GM12878 (cell line): ENCODE results near the gene RSPH1. TPM values are rescaled to one million over a fixed set of nuclear protein-coding genes. Genes with fewer than 3 reads are reported as not detected.

Experiments used
- ATAC-seq: fragments of 200-7000 bp; cut with Tn5 transposase; 3 replicates; pipeline ENCODE4 v1.9.1; 2020; ENCODE audit warnings: mild to moderate bottlenecking, moderate library complexity
- BruUV-seq: library from RNA; stranded (reverse); fragments of 400-500 nt; replicated peaks from 2 replicates; lab custom pipeline; 2021; lab: Mats Ljungman, UMichigan
- CTCF ChIA-PET: fragments of 300-600 bp; sonication (Branson Sonifier 250); formaldehyde crosslinking; extraction: SDS; loops from one replicate; lab custom pipeline; 2021; ENCODE audit warnings: inconsistent platforms; lab: Yijun Ruan, JAX
- POLR2A ChIA-PET: fragments of 350-600 bp; formaldehyde crosslinking; extraction: SDS; loops from one replicate; lab custom pipeline; 2021; ENCODE audit warnings: inconsistent platforms; lab: Charles Lee
- RAD21 ChIA-PET: fragments of 300-600 bp; sonication (Branson Sonifier 250); formaldehyde crosslinking; loops from one replicate; lab custom pipeline; 2023; ENCODE audit warnings: antibody characterized with exemption; ENCODE audit not compliant: unreplicated experiment; lab: Charles Lee
- SMC1A ChIA-PET: fragments of 300-600 bp; sonication (Branson Sonifier 250); formaldehyde crosslinking; loops from one replicate; lab custom pipeline; 2023; ENCODE audit not compliant: unreplicated experiment, uncharacterized antibody; lab: Charles Lee
- DNase-seq: peaks from one replicate; pipeline ENCODE4 v3.0.0-alpha.2; 2011; ENCODE audit warnings: low read depth, low spot score
- FAIRE-seq: peaks from 3 replicates; lab custom pipeline; 2011; peaks lifted over from hg19 to GRCh38; lab: Jason Lieb, UNC
- H2AFZ ChIP-seq: 2 replicates; pipeline ENCODE4 v1.6.0; 2011; ENCODE audit warnings: low read depth, low read length, control low read depth; ENCODE audit not compliant: control insufficient read depth
- H3K27ac ChIP-seq: 2 replicates; pipeline ENCODE4 v1.5.1; 2011; ENCODE audit warnings: control low read depth; ENCODE audit not compliant: control insufficient read depth, insufficient read depth
- H3K27me3 ChIP-seq, 2 experiments: replicated peaks in 1 of 2; 2 replicates each; pipeline versions ENCODE4 v1.6.0 to v1.6.1; 2011; ENCODE audit warnings: low read length in 1 of 2; ENCODE audit not compliant: control insufficient read depth in 2 of 2, insufficient read depth in 2 of 2
- H3K36me3 ChIP-seq, 2 experiments: 2 replicates each; pipeline ENCODE4 v1.5.1; 2011; ENCODE audit warnings: low read length in 1 of 2; ENCODE audit not compliant: control insufficient read depth in 2 of 2, insufficient read depth in 2 of 2
- H3K4me1 ChIP-seq: 2 replicates; pipeline ENCODE4 v1.6.1; 2011; ENCODE audit warnings: mild to moderate bottlenecking, low read length, moderate library complexity, mixed read lengths; ENCODE audit not compliant: control insufficient read depth, insufficient read depth
- H3K4me2 ChIP-seq: 2 replicates; pipeline ENCODE4 v1.6.0; 2011; ENCODE audit warnings: control low read depth; ENCODE audit not compliant: control insufficient read depth, insufficient read depth
- H3K4me3 ChIP-seq: fragments of 200-600 bp; sonication (generic); 2 replicates; pipeline ENCODE4 v1.5.1; 2016
- H3K79me2 ChIP-seq: 2 replicates; pipeline ENCODE4 v1.6.0; 2011; ENCODE audit warnings: low read length; ENCODE audit not compliant: control insufficient read depth, insufficient read depth
- H3K9ac ChIP-seq: 2 replicates; pipeline ENCODE4 v1.8.0; 2011; ENCODE audit warnings: low read length, control low read depth, mixed read lengths; ENCODE audit not compliant: control insufficient read depth, insufficient read depth
- H3K9me3 ChIP-seq: replicated peaks from 3 replicates; pipeline ENCODE4 v1.5.1; 2011; ENCODE audit warnings: mild to moderate bottlenecking, low read length; ENCODE audit not compliant: control insufficient read depth, insufficient read depth
- H4K20me1 ChIP-seq: 2 replicates; pipeline ENCODE4 v1.6.0; 2011; ENCODE audit not compliant: control insufficient read depth, insufficient read depth
- ATF7 ChIP-seq: fragments of 450-650 bp; IDR thresholded peaks from 2 replicates; pipeline ENCODE4 v1.6.1; 2016; ENCODE audit warnings: low read depth, mild to moderate bottlenecking
- BHLHE40 ChIP-seq, 2 experiments: fragments of 450-650 bp in 1 of 2; IDR thresholded peaks; 2 replicates each; pipeline ENCODE4 v1.6.1; 2011 to 2017; ENCODE audit warnings: low read depth in 2 of 2, borderline replicate concordance in 1 of 2, improper control_type of control experiment in 1 of 2, low read length in 1 of 2, mild to moderate bottlenecking in 1 of 2
- BRCA1 ChIP-seq: IDR thresholded peaks from 2 replicates; pipeline ENCODE4 v1.6.1; 2011; ENCODE audit warnings: low read depth, low read length, improper control_type of control experiment
- CBX5 ChIP-seq: sonication (generic); IDR thresholded peaks from 2 replicates; pipeline ENCODE4 v1.6.1; 2016; ENCODE audit warnings: low read depth, moderate library complexity, mild to moderate bottlenecking, inconsistent platforms
- CHD1 ChIP-seq: IDR thresholded peaks from 2 replicates; pipeline ENCODE4 v1.6.1; 2012; ENCODE audit warnings: low read depth, low read length, improper control_type of control experiment
- CUX1 ChIP-seq: IDR thresholded peaks from 2 replicates; pipeline ENCODE4 v1.6.1; 2012; ENCODE audit warnings: improper control_type of control experiment, low read depth, low read length; ENCODE audit not compliant: insufficient replicate concordance
- EP300 ChIP-seq, 2 experiments: fragments of 150-350 bp in 1 of 2; IDR thresholded peaks; 2 replicates each; pipeline ENCODE4 v1.6.1; 2011 to 2012; ENCODE audit warnings: low read depth in 2 of 2, low read length in 2 of 2, borderline replicate concordance in 1 of 2, improper control_type of control experiment in 1 of 2, inconsistent platforms in 1 of 2; ENCODE audit not compliant: control insufficient read depth in 1 of 2
- HDAC2 ChIP-seq: fragments of 200-600 bp; sonication (generic); IDR thresholded peaks from 2 replicates; pipeline ENCODE4 v1.6.1; 2017
- HDAC6 ChIP-seq: fragments of 200-600 bp; sonication (generic); IDR thresholded peaks from one replicate; pipeline ENCODE4 v1.8.0; 2017; ENCODE audit warnings: antibody characterized with exemption; ENCODE audit not compliant: unreplicated experiment
- MYB ChIP-seq: fragments of 150-350 bp; IDR thresholded peaks from 2 replicates; pipeline ENCODE4 v1.6.1; 2014; ENCODE audit warnings: mild to moderate bottlenecking, low read depth, low read length, borderline replicate concordance
- NFIC ChIP-seq: IDR thresholded peaks from 2 replicates; pipeline ENCODE4 v1.6.1; 2012; ENCODE audit warnings: low read depth, mild to moderate bottlenecking, inconsistent platforms, low read length, moderate library complexity
- PAX5 ChIP-seq: IDR thresholded peaks from 2 replicates; pipeline ENCODE4 v1.6.1; 2011; ENCODE audit warnings: low read depth, low read length, borderline replicate concordance
- POLR2AphosphoS2 ChIP-seq: IDR thresholded peaks from 2 replicates; pipeline ENCODE4 v1.6.1; 2011; ENCODE audit warnings: low read depth, mild to moderate bottlenecking, low read length, improper control_type of control experiment, moderate library complexity
- POLR2AphosphoS5 ChIP-seq: IDR thresholded peaks from 2 replicates; pipeline ENCODE4 v1.6.1; 2011; ENCODE audit warnings: mild to moderate bottlenecking, low read length, inconsistent platforms
- RAD21 ChIP-seq: IDR thresholded peaks from 2 replicates; pipeline ENCODE4 v1.6.1; 2011; ENCODE audit warnings: mild to moderate bottlenecking, low read depth, low read length, moderate library complexity; ENCODE audit not compliant: insufficient read depth
- SREBF2 ChIP-seq: IDR thresholded peaks from 2 replicates; pipeline ENCODE4 v1.6.1; 2012; ENCODE audit warnings: mild to moderate bottlenecking, low read length
- SRF ChIP-seq, 2 experiments: IDR thresholded peaks; 2 replicates each; pipeline ENCODE4 v1.6.1; 2011; ENCODE audit warnings: low read depth in 2 of 2, low read length in 2 of 2, mild to moderate bottlenecking in 1 of 2, moderate library complexity in 1 of 2
- TARDBP ChIP-seq: IDR thresholded peaks from 2 replicates; pipeline ENCODE4 v1.6.1; 2016; ENCODE audit warnings: borderline replicate concordance
- WGBS: methylation state at CpG from one replicate; pipeline ENCODE4 v1.1.6; 2016; ENCODE audit warnings: low lambda C conversion rate; ENCODE audit not compliant: insufficient replicate concordance, insufficient coverage; ENCODE audit errors: missing lambda C conversion rate; 5-methylcytosine and 5-hydroxymethylcytosine counted together
- in situ Hi-C: fragments of 300-500 bp; cut with MboI; formaldehyde crosslinking; loops from 9 replicates; pipeline ENCODE4 v1.14.3; 2018; ENCODE audit warnings: mixed read lengths
- intact Hi-C: fragments of 100-400 bp; cut with micrococcal nuclease; formaldehyde crosslinking; loops from one replicate; pipeline ENCODE4 v1.14.2; 2022; ENCODE audit not compliant: unreplicated experiment
- polyA plus RNA-seq, 11 experiments: library from polyadenylated mRNA; depleted of rRNA in 4 of 11; unstranded in 6 of 11; stranded (reverse) in 5 of 11; fragments of >200 nt; fragmentation: Nextera tagmentation in 4 of 11; fragmentation: Illumina TruSeq in 1 of 11; extraction: Ambion mirVana in 4 of 11; extraction: Trizol in 1 of 11; gene quantifications; 1 replicate in 1 of 11; 2 replicates in 10 of 11; pipeline versions ENCODE4 v1.2.1 to v1.2.3, GENCODE V29; 2011 to 2016; ENCODE audit warnings: inconsistent platforms in 2 of 11, missing spikeins in 2 of 11, low read depth in 1 of 11
- total RNA-seq, 4 experiments: library from RNA; depleted of rRNA in 3 of 4; stranded (reverse); fragments of >200 nt in 3 of 4; fragmentation: Illumina TruSeq in 1 of 4; extraction: Trizol in 1 of 4; gene quantifications; 2 replicates each; pipeline versions ENCODE4 v1.2.1 to v1.2.3, GENCODE V29; 2013 to 2021

Gene RSPH1
- total and polyA plus RNA-seq, 10 of the 15 experiments (the other 5 are each of a cell fraction or from before 2014, with no cell fraction given), result 0.11 to 1.4 (median 0.38) TPM

- TF ChIP-seq POLR2AphosphoS5 (no peak; the same call in 1 of the 2 replicates), CUX1 (no peak), ATF7 (no peak), EP300 (IDR thresholded peaks at IDR 0.05; ENCODE audit: borderline replicate concordance in 1 of 2, control insufficient read depth in 1 of 2, low read depth in 2 of 2, low read length in 2 of 2) (no peak)
- TF ChIP-seq, all 136 proteins: peak for 7
Measured at GRCh38 chr21:42423685-42424084, 72.3 kb downstream of the RSPH1 start (continued).

- ChIA-PET SMC1A (interaction anchor here (1.0 to 9.4 kb wide), 24 partner anchors 7 to 278 kb away, joined by 3 to 124 read pairs (median 8); no protein-coding TSS in a partner anchor), POLR2A (interaction anchor here (1.0 to 3.3 kb wide), 12 partner anchors 7 to 137 kb away, joined by 3 to 27 read pairs (median 7); no protein-coding TSS in a partner anchor), RAD21 (interaction anchor here (0.7 to 7.2 kb wide), 32 partner anchors 8 to 185 kb away, joined by 3 to 81 read pairs (median 4); partner anchors contain the start of gene UBASH3A), CTCF (interaction anchor here (0.7 to 3.8 kb wide), 16 partner anchors 8 to 161 kb away, joined by 3 to 19 read pairs (median 6); no protein-coding TSS in a partner anchor)
- Histone ChIP-seq H3K4me1 (peaks cover 53% of the 10 kb centered on the region), H4K20me1 (no peaks in the 10 kb centered on the region), H3K27me3 (no peaks in the 10 kb centered on the region), H3K79me2 (no peaks in the 10 kb centered on the region), H3K27ac (peak overlapping the region; percentile 89), H3K4me3 (peak overlapping the region; percentile 44), H3K4me2 (peak overlapping the region; percentile 70), H3K36me3 (no peaks in the 10 kb centered on the region), H3K9ac (peak overlapping the region; percentile 66), H3K9me3 (peaks cover 9% of the 10 kb centered on the region; the same call in 2 of the 3 replicates), H2AFZ (peak overlapping the region; percentile 35; the same call in 1 of the 2 replicates)
- ATAC-seq, result peak; percentile 84
- in situ Hi-C loops, result no loop called here
- FAIRE-seq, result peak; percentile 69
- WGBS, result 18% methylated on average over 10 of the region's 10 CpGs
- peak; percentile 79 for DNase-seq
- BruUV-seq, result no TSS peak
- intact Hi-C loops, result loop anchor here (1.0 kb wide), 1 partner anchor 8 kb away; no protein-coding TSS in a partner anchor
- TF ChIP-seq RAD21, result peak; percentile 14; the same call in 1 of the 2 replicates
- no peak for TF ChIP-seq HDAC6
- TF ChIP-seq SRF (IDR thresholded peaks at IDR 0.05; ENCODE audit: low read depth in 2 of 2, low read length in 2 of 2), result no peak
- TF ChIP-seq PAX5, result peak; percentile 22; the same call in 1 of the 2 replicates
- TF ChIP-seq BRCA1, result no peak
- no peak for TF ChIP-seq HDAC2
- TF ChIP-seq CHD1, result no peak
- TF ChIP-seq NFIC, result no peak
- no peak for TF ChIP-seq SREBF2
- TF ChIP-seq CBX5, result no peak
- TF ChIP-seq MYB, result no peak
- TF ChIP-seq POLR2AphosphoS2, result no peak
- peak in 1 of 2 experiments; percentile 47; a peak in 2 of 4 replicates for TF ChIP-seq BHLHE40 (IDR thresholded peaks at IDR 0.05; ENCODE audit: borderline replicate concordance in 1 of 2, low read depth in 2 of 2, low read length in 1 of 2)
- no peak for TF ChIP-seq TARDBP
Measured at GRCh38 chr21:42423197-42423675, 72.8 kb downstream of the RSPH1 start.
